ENCODE data around the gene VIT. TPM values are rescaled to one million over a fixed set of nuclear protein-coding genes. Genes with fewer than 3 reads are reported as not detected.

VIT gene
- polyA plus RNA-seq, 1 of the 3 experiments (the other 2 are of a cell fraction), result not detected

- H3K4me2 ChIP-seq, result no peak overlapping the region
Measured at GRCh38 chr2:36677386-36677785, 19.1 kb upstream of the VIT start.

GRCh38 chr2:36677996-36678605, 18.4 kb upstream of the VIT start:
- Histone ChIP-seq H3K9ac (no peak overlapping the region), H3K27me3 (ENCODE audit: insufficient read depth) (no peaks in the 10 kb centered on the region), H3K79me2 (ENCODE audit: insufficient read depth) (no peaks in the 10 kb centered on the region), H3K36me3 (replicated peaks in 1 of 2; ENCODE audit: control insufficient read depth in 1 of 2, insufficient read depth in 2 of 2, low read length in 1 of 2) (no peaks in the 10 kb centered on the region), H3F3A (replicated peaks; ENCODE audit: insufficient read depth) (peaks cover under 1% of the 10 kb centered on the region), H2AFZ (ENCODE audit: low read depth) (no peak overlapping the region), H3K27ac (ENCODE audit: low read depth in 2 of 2, low read length in 1 of 2) (no peak overlapping the region), H3K4me1 (ENCODE audit: control insufficient read depth in 1 of 2, insufficient read depth in 2 of 2, low read depth in 1 of 2, low read length in 1 of 2) (peaks cover 0 to 1% of the 10 kb centered on the region in 2 experiments; a peak in 1 of 4 replicates), H3K9me2 (no peaks in the 10 kb centered on the region), H3K4me3 (ENCODE audit: low read depth in 2 of 2, low read length in 1 of 2) (no peak overlapping the region), H3K9me3 (peaks cover 9% of the 10 kb centered on the region; the same call in 1 of the 2 replicates), H4K20me1 (ENCODE audit: insufficient read depth) (no peaks in the 10 kb centered on the region), H3K4me2 (no peak overlapping the region)
- WGBS (ENCODE audit: low lambda C conversion rate), result 23% methylated on average over 4 of the region's 4 CpGs
- CTCF ChIA-PET, result interaction anchor here (2.3 to 2.7 kb wide), 2 partner anchors 13 kb away, joined by 14 to 24 read pairs; no protein-coding TSS in a partner anchor
- DNase-seq, result no peak
- POLR2A ChIA-PET, result no interaction called here
- TF ChIP-seq CTCF (IDR thresholded peaks at IDR 0.05), result no peak
- TF ChIP-seq USF1 (IDR thresholded peaks at IDR 0.05; ENCODE audit: borderline replicate concordance, low read depth), result no peak
- TF ChIP-seq MXI1 (IDR thresholded peaks at IDR 0.05; ENCODE audit: low read depth, low read length), result no peak
- TF ChIP-seq PBX3 (IDR thresholded peaks at IDR 0.05), result no peak
- no peak for TF ChIP-seq TAF1 (IDR thresholded peaks at IDR 0.05; ENCODE audit: borderline replicate concordance, low read depth, low read length)
- no peak for TF ChIP-seq MAX (IDR thresholded peaks at IDR 0.05; ENCODE audit: low read depth)
- no peak for TF ChIP-seq IRF3 (IDR thresholded peaks at IDR 0.05; ENCODE audit: low read depth, low read length)
- no peak for TF ChIP-seq TEAD4 (IDR thresholded peaks at IDR 0.05; ENCODE audit: borderline replicate concordance, insufficient read depth)
- TF ChIP-seq JUND (IDR thresholded peaks at IDR 0.05), result no peak
- TF ChIP-seq RCOR1 (IDR thresholded peaks at IDR 0.05; ENCODE audit: low read length), result no peak
- TF ChIP-seq CHD2 (IDR thresholded peaks at IDR 0.05; ENCODE audit: low read length, partially characterized antibody), result no peak
- no peak for TF ChIP-seq ELF1 (IDR thresholded peaks at IDR 0.05)
- no peak for TF ChIP-seq GATA2 (CRISPR knock-in tag; IDR thresholded peaks at IDR 0.05)
- TF ChIP-seq EZH2phosphoT487 (IDR thresholded peaks at IDR 0.05; ENCODE audit: borderline replicate concordance, low read depth), result no peak

More at GRCh38 chr2:36677386-36677785, 19.1 kb upstream of the VIT start:
- no peaks in the 10 kb centered on the region for H3K36me3 ChIP-seq (replicated peaks in 1 of 2; ENCODE audit: control insufficient read depth in 1 of 2, insufficient read depth in 2 of 2, low read length in 1 of 2)
- no peak overlapping the region for H3K9ac ChIP-seq
- H3K9me2 ChIP-seq, result no peaks in the 10 kb centered on the region
- peaks cover 0 to 6% of the 10 kb centered on the region in 2 experiments; a peak in 1 of 4 replicates for H3K4me1 ChIP-seq (ENCODE audit: control insufficient read depth in 1 of 2, insufficient read depth in 2 of 2, low read depth in 1 of 2, low read length in 1 of 2)
- peaks cover 4% of the 10 kb centered on the region for H3F3A ChIP-seq (replicated peaks; ENCODE audit: insufficient read depth)
- no peak for DNase-seq
- no peak for TF ChIP-seq RCOR1 (IDR thresholded peaks at IDR 0.05; ENCODE audit: low read length)
- TF ChIP-seq CTCF (IDR thresholded peaks at IDR 0.05), result no peak
- TF ChIP-seq TEAD4 (IDR thresholded peaks at IDR 0.05; ENCODE audit: borderline replicate concordance, insufficient read depth), result no peak
- TF ChIP-seq RFX5 (IDR thresholded peaks at IDR 0.05; ENCODE audit: low read length), result no peak
- no peak for TF ChIP-seq EP300 (IDR thresholded peaks at IDR 0.05; ENCODE audit: borderline replicate concordance in 1 of 2, low read depth in 1 of 2, low read length in 1 of 2)
- H3K79me2 ChIP-seq (ENCODE audit: insufficient read depth), result no peaks in the 10 kb centered on the region
- H3K27me3 ChIP-seq (ENCODE audit: insufficient read depth), result no peaks in the 10 kb centered on the region
- H3K27ac ChIP-seq (ENCODE audit: low read depth in 2 of 2, low read length in 1 of 2), result no peak overlapping the region
- POLR2A ChIA-PET, result no interaction called here
- H3K4me3 ChIP-seq (ENCODE audit: low read depth in 2 of 2, low read length in 1 of 2), result no peak overlapping the region
- no peak overlapping the region for H2AFZ ChIP-seq (ENCODE audit: low read depth)
- H3K9me3 ChIP-seq, result peaks cover 9% of the 10 kb centered on the region; the same call in 1 of the 2 replicates
- CTCF ChIA-PET, result interaction anchor here (1.3 to 2.7 kb wide), 3 partner anchors 8 to 325 kb away, joined by 3 to 24 read pairs (median 5); no protein-coding TSS in a partner anchor
- H4K20me1 ChIP-seq (ENCODE audit: insufficient read depth), result no peaks in the 10 kb centered on the region

Data from SK-N-SH (cell line).